ENCODE measurements around the gene TRIAP1. TPM values are rescaled to one million over a fixed set of nuclear protein-coding genes. Genes with fewer than 3 reads are reported as not detected.
A peak's percentile ranks its signal among the peaks of the same experiment; 100 is the strongest.

TRIAP1 gene
- total RNA-seq, 1 experiment from 2014 or later = 23.9 TPM

DNA sequence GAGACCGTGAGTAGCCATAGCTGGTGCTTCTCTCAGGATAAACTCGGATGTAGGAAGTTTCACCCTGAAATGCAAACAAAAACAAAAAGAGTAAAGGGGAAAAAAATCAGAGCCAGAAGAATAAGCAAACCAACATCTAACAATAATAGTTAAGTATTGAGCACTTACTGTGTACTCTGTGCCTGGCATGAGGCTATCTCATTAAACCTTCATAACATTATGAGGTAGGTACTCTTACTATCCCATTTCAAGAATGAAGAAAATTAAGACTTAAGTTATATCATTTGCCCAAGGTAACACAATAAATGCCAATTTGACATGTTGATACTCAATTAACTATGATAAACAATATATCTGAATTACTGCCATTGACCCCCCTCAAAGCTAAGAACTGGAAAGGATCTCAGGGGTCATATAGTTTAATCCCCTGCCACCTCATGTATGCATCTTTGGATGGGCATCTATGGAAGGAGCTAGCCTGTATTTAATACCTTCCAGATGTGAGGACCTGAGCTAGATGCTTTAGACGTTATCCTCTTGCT is 16.0 kb upstream of the TRIAP1 start:
- ChIA-PET POLR2A (interaction anchor here (1.0 kb wide), 1 partner anchor 67 kb away, joined by 5 read pairs; the partner anchor contains the start of gene COQ5), CTCF (no interaction called here)
- Histone ChIP-seq H3K27me3 (ENCODE audit: control insufficient read depth, insufficient read depth, low read length) (no peaks in the 10 kb centered on the region), H3K4me3 (ENCODE audit: low read depth in 2 of 2, low read length in 2 of 2) (no peak overlapping the region), H3K9me3 (ENCODE audit: control insufficient read depth, insufficient read depth, low read depth, low read length) (no peaks in the 10 kb centered on the region), H3K27ac (ENCODE audit: low read length) (no peak overlapping the region; the same call in 1 of the 2 replicates), H3K4me1 (ENCODE audit: control insufficient read depth, insufficient read depth, low read length) (peaks cover 15% of the 10 kb centered on the region; the same call in 1 of the 2 replicates), H3K36me3 (ENCODE audit: control insufficient read depth, insufficient read depth, low read length) (peaks cover 52% of the 10 kb centered on the region)
- in situ Hi-C loops (cut with HindIII; ENCODE audit: low pct_unique_long_range_greater_than_20kb, low sequenced_read_pairs) (no loop called here), intact Hi-C loops (cut with micrococcal nuclease; ENCODE audit: unreplicated experiment) (no loop called here)
- DNase-seq (ENCODE audit: low read depth, low spot score) (no peak), ATAC-seq (no peak)
- no peak for TF ChIP-seq TCF7L2 (IDR thresholded peaks at IDR 0.05; ENCODE audit: low read depth, low read length)
- TF ChIP-seq, protein P1, sequence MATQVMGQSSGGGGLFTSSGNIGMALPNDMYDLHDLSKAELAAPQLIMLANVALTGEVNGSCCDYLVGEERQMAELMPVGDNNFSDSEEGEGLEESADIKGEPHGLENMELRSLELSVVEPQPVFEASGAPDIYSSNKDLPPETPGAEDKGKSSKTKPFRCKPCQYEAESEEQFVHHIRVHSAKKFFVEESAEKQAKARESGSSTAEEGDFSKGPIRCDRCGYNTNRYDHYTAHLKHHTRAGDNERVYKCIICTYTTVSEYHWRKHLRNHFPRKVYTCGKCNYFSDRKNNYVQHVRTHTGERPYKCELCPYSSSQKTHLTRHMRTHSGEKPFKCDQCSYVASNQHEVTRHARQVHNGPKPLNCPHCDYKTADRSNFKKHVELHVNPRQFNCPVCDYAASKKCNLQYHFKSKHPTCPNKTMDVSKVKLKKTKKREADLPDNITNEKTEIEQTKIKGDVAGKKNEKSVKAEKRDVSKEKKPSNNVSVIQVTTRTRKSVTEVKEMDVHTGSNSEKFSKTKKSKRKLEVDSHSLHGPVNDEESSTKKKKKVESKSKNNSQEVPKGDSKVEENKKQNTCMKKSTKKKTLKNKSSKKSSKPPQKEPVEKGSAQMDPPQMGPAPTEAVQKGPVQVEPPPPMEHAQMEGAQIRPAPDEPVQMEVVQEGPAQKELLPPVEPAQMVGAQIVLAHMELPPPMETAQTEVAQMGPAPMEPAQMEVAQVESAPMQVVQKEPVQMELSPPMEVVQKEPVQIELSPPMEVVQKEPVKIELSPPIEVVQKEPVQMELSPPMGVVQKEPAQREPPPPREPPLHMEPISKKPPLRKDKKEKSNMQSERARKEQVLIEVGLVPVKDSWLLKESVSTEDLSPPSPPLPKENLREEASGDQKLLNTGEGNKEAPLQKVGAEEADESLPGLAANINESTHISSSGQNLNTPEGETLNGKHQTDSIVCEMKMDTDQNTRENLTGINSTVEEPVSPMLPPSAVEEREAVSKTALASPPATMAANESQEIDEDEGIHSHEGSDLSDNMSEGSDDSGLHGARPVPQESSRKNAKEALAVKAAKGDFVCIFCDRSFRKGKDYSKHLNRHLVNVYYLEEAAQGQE (IDR thresholded peaks at IDR 0.05; ENCODE audit: insufficient read depth in 1 of 2, low read depth in 2 of 2, low read length in 1 of 2) = no peak
- TF ChIP-seq, protein P2, sequence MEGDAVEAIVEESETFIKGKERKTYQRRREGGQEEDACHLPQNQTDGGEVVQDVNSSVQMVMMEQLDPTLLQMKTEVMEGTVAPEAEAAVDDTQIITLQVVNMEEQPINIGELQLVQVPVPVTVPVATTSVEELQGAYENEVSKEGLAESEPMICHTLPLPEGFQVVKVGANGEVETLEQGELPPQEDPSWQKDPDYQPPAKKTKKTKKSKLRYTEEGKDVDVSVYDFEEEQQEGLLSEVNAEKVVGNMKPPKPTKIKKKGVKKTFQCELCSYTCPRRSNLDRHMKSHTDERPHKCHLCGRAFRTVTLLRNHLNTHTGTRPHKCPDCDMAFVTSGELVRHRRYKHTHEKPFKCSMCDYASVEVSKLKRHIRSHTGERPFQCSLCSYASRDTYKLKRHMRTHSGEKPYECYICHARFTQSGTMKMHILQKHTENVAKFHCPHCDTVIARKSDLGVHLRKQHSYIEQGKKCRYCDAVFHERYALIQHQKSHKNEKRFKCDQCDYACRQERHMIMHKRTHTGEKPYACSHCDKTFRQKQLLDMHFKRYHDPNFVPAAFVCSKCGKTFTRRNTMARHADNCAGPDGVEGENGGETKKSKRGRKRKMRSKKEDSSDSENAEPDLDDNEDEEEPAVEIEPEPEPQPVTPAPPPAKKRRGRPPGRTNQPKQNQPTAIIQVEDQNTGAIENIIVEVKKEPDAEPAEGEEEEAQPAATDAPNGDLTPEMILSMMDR (IDR thresholded peaks at IDR 0.05) = no peak
- TF ChIP-seq SIN3A (IDR thresholded peaks at IDR 0.05; ENCODE audit: borderline replicate concordance, insufficient read depth, low read depth, low read length) = no peak
- no peak for TF ChIP-seq POLR2AphosphoS5 (IDR thresholded peaks at IDR 0.05; ENCODE audit: low read depth, low read length)
- no TSS peak for BruUV-seq (replicated peaks)

DNA sequence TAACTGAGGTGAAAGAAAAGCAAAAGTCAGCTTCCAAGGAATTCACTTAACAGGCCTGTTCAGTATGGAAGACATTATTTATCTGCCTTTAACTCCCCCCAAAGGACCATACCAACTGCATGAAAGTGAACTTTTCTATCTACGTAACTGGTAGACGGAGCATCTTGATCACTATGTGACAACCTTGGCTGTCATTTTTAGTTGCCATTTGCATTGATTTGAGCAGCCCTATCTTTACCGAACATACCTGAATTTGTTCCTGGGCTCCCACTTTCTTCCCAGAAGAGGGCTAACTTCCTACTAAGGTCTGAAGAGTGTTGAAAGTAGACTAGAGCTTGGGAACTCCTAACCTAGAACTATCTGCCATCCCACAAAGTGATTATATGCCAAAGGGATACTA is 14.0 kb upstream of the TRIAP1 start:
- ChIA-PET CTCF (no interaction called here), POLR2A (interaction anchor here (0.7 kb wide), 1 partner anchor 106 kb away, joined by 4 read pairs; no protein-coding TSS in a partner anchor)
- no peak for ATAC-seq
- Histone ChIP-seq H3K27me3 (ENCODE audit: control insufficient read depth, insufficient read depth, low read length) (no peaks in the 10 kb centered on the region), H3K27ac (ENCODE audit: low read length) (no peak overlapping the region), H3K4me1 (ENCODE audit: control insufficient read depth, insufficient read depth, low read length) (no peaks in the 10 kb centered on the region), H3K36me3 (ENCODE audit: control insufficient read depth, insufficient read depth, low read length) (peaks cover 50% of the 10 kb centered on the region), H3K4me3 (ENCODE audit: low read depth in 2 of 2, low read length in 2 of 2) (no peak overlapping the region), H3K9me3 (ENCODE audit: control insufficient read depth, insufficient read depth, low read depth, low read length) (no peaks in the 10 kb centered on the region)
- TSS peak; percentile 46 for BruUV-seq (replicated peaks)
- no peak for TF ChIP-seq POLR2AphosphoS5 (IDR thresholded peaks at IDR 0.05; ENCODE audit: low read depth, low read length)
- TF ChIP-seq, protein P2 (IDR thresholded peaks at IDR 0.05) = no peak
- TF ChIP-seq, protein P1 (IDR thresholded peaks at IDR 0.05; ENCODE audit: insufficient read depth in 1 of 2, low read depth in 2 of 2, low read length in 1 of 2) = no peak
- TF ChIP-seq SIN3A (IDR thresholded peaks at IDR 0.05; ENCODE audit: borderline replicate concordance, insufficient read depth, low read depth, low read length) = no peak
- TF ChIP-seq TCF7L2 (IDR thresholded peaks at IDR 0.05; ENCODE audit: low read depth, low read length) = no peak
- intact Hi-C loops (cut with micrococcal nuclease; ENCODE audit: unreplicated experiment) (no loop called here), in situ Hi-C loops (cut with HindIII; ENCODE audit: low pct_unique_long_range_greater_than_20kb, low sequenced_read_pairs) (no loop called here)
- no peak for DNase-seq (ENCODE audit: low read depth, low spot score)

All from Panc1 (cell line).